KOPT-K1 (cell line): ENCODE results near the gene HS3ST4.

ENCODE experiments used
- H3K27ac ChIP-seq: fragments of 200-600 bp; sonication (generic); 2 replicates; pipeline ENCODE4 v1.5.1; 2016; ENCODE audit warnings: antibody characterized with exemption, mild to moderate bottlenecking, low read depth, low read length; ENCODE audit not compliant: poor library complexity, severe bottlenecking
- H3K36me3 ChIP-seq: fragments of 200-600 bp; sonication (generic); 2 replicates; pipeline ENCODE4 v1.5.1; 2017; ENCODE audit warnings: antibody characterized with exemption, mild to moderate bottlenecking, low read length, moderate library complexity; ENCODE audit not compliant: insufficient read depth
- H3K9me3 ChIP-seq: fragments of 200-600 bp; sonication (generic); 2 replicates; pipeline ENCODE4 v1.5.1; 2017; ENCODE audit warnings: antibody characterized with exemption, low read length, mild to moderate bottlenecking; ENCODE audit not compliant: insufficient read depth, poor library complexity, severe bottlenecking

HS3ST4 gene

DNA sequence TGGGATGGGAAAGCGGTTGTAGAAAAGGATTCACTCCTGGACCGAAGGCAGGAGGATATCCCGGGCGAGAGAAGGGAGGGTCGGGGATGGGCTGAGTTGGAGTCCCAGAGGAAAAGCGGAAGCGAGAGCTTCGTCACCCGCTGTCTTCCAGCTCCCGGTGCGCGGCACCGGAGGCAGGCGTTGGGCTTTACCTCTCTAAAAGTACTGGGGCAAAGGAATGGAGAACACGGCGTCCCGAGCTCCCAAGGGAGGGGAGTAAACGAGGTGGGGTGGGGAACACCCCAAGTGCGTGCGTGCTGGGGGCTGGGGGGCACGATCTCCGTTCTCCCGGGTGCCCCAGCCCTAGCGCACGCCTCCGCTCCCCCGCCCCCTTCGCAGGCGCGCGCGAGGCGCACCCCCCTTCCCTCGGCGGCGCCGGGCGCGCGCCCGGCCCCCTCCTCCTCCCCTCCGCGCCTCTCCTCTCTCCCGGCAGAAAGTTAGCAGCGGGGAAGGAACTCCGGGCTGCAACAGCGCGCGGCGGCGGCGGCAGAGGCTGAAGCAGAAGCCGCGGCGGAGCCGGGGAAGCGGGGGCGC, at the start of gene HS3ST4:
HS3ST4 (plus strand) TSS at position 441 of the 573 bp plus-strand sequence.
- Histone ChIP-seq H3K36me3 (no peaks in the 10 kb centered on the region), H3K27ac (no peak within 1 kb of the TSS), H3K9me3 (no peaks in the 10 kb centered on the region)

GRCh38 chr16:25643633-25644032, 48.1 kb upstream of the HS3ST4 start:
- H3K9me3 ChIP-seq: no peaks in the 10 kb centered on the region
- no peak overlapping the region for H3K27ac ChIP-seq
- H3K36me3 ChIP-seq: no peaks in the 10 kb centered on the region

GRCh38 chr16:25656639-25657038, 35.1 kb upstream of the HS3ST4 start:
- H3K27ac ChIP-seq: no peak overlapping the region
- H3K36me3 ChIP-seq: no peaks in the 10 kb centered on the region
- no peaks in the 10 kb centered on the region for H3K9me3 ChIP-seq

DNA sequence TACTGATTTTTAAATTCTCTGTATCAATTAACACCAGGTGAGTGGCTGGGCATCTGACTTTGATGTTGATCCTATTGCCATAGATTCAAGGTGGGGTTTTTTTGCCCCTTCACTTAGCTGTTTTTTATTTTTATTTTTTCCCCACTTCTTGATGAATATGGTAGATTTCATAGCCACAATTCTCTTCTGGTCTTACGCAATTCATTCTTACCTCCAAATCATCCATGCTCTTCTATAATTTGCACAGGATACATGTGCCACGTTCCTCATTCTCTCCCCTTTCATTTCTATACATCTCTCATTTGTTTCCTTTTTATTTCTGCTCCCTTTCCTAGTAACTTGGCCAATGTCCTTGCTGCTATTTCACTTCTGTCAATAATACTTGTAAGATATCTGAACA, 14.9 kb upstream of the HS3ST4 start:
- Histone ChIP-seq H3K27ac (no peak overlapping the region), H3K36me3 (no peaks in the 10 kb centered on the region), H3K9me3 (no peaks in the 10 kb centered on the region)

GRCh38 chr16:25679511-25679910, 12.2 kb upstream of the HS3ST4 start:
- Histone ChIP-seq H3K36me3 (no peaks in the 10 kb centered on the region), H3K27ac (no peak overlapping the region), H3K9me3 (no peaks in the 10 kb centered on the region)

GRCh38 chr16:25689137-25689836, 2.5 kb upstream of the HS3ST4 start:
- Histone ChIP-seq H3K27ac (no peak overlapping the region), H3K9me3 (no peaks in the 10 kb centered on the region), H3K36me3 (no peaks in the 10 kb centered on the region)

- Histone ChIP-seq H3K9me3 (no peaks in the 10 kb centered on the region), H3K27ac (no peak overlapping the region), H3K36me3 (no peaks in the 10 kb centered on the region)
Observed at GRCh38 chr16:25690552-25691143, 1.1 kb upstream of the HS3ST4 start.

- Histone ChIP-seq H3K9me3 (no peaks in the 10 kb centered on the region), H3K36me3 (no peaks in the 10 kb centered on the region), H3K27ac (no peak overlapping the region)
Observed at GRCh38 chr16:25692351-25692741, 587 bp downstream of the HS3ST4 start.

DNA sequence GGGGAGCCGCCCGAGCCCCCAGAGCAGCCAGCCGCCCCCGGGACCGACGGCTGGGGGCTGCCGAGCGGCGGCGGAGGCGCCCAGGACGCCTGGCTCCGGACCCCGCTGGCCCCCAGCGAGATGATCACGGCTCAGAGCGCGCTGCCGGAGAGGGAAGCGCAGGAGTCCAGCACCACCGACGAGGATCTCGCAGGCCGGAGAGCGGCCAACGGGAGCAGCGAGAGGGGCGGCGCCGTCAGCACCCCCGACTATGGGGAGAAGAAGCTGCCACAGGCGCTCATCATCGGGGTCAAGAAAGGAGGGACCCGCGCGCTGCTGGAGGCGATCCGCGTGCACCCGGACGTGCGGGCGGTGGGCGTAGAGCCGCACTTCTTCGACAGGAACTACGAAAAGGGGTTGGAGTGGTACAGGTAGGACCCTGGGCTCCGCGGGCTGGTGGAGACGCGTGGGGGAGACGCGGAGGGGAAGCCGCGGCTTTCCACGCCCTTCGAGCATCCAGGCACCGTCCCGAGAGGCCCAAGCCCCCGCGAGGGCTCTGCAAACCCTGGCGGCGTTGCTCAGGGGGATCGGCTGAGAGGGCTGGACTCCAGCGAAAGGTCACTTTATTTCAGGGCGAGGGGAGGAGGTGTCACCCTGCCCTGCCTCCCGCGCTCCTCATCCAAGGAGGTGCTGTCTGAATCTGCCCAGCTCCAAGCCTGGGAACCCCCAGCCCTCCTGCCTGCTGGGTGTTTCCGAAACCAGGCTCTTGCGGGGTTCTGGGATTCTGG, 1.2 kb downstream of the HS3ST4 start:
- Histone ChIP-seq H3K9me3 (no peaks in the 10 kb centered on the region), H3K27ac (no peak overlapping the region), H3K36me3 (no peaks in the 10 kb centered on the region)

- H3K36me3 ChIP-seq: no peaks in the 10 kb centered on the region
- no peak overlapping the region for H3K27ac ChIP-seq
- no peaks in the 10 kb centered on the region for H3K9me3 ChIP-seq
Observed at GRCh38 chr16:25693631-25694030, 1.9 kb downstream of the HS3ST4 start.

DNA sequence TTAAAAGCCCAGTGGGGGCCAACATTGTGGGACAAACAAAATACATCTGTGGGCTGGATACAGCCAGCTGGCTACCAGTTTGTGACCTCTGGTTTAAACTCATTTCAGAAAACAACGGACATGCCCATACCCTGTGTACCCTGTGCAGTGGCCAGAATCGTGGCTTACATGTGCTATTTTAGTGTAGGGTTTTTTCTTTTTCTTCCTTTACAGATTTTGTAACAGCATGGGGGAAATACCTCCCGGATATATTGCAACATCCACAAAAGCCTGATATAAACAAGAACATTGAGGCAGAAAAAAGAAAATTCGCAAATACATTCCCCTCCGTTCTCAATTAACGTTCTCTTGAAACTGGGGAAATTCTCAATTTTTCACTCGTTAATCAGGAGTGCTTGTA, 7.3 kb downstream of the HS3ST4 start:
- Histone ChIP-seq H3K36me3 (no peaks in the 10 kb centered on the region), H3K9me3 (no peaks in the 10 kb centered on the region), H3K27ac (no peak overlapping the region)

- Histone ChIP-seq H3K9me3 (no peaks in the 10 kb centered on the region), H3K36me3 (no peaks in the 10 kb centered on the region), H3K27ac (no peak overlapping the region)
Observed at GRCh38 chr16:25700547-25700946, 8.8 kb downstream of the HS3ST4 start.

DNA sequence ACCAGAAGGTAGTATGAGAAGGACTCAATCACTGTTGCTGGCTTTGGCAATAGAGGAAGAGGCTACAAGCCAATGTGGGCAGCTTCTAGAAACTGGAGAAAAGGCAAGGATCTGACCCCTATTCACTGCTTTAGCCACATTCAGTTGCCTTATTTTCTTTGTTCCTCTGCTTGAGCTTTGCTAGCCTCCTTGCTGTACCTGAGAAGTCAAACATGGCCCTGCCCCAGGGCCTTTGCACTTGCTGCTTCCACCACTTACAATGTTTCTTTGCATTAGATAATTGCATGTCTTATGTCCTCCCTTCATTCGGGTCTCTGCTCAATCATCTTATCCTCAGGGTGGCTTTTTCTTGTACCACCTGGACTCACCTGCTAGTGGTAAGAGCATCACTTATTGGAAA, 15.8 kb downstream of the HS3ST4 start:
- Histone ChIP-seq H3K9me3 (no peaks in the 10 kb centered on the region), H3K27ac (no peak overlapping the region), H3K36me3 (no peaks in the 10 kb centered on the region)

DNA sequence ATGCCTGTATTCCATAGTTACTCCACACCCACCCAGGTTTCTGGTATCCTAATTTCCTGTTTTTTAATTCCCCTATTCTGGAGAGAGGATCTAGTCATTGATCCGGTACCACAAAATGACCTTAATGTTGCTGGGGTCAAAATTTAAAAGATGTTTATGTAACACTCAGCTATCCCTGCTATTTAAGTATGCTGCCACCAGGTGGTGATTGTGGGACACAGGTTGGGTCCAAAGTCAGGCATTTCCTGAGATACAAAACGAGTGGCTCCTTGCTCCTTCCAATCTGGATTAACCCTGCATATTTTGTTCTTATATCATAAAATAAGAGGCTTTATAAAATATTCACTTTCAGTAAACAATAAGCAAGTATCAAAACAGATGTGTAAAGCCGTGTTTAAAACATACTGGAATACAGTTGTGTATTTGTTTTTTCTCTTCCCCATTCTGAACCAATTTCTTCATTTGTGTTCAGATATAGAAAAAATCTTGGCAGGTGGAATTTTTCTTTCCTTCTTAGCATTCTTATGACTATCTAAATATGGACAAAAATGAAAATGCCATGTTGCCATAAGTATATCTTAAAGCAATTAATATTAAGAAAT, 16.3 kb downstream of the HS3ST4 start:
- H3K27ac ChIP-seq: no peak overlapping the region
- no peaks in the 10 kb centered on the region for H3K36me3 ChIP-seq
- no peaks in the 10 kb centered on the region for H3K9me3 ChIP-seq

DNA sequence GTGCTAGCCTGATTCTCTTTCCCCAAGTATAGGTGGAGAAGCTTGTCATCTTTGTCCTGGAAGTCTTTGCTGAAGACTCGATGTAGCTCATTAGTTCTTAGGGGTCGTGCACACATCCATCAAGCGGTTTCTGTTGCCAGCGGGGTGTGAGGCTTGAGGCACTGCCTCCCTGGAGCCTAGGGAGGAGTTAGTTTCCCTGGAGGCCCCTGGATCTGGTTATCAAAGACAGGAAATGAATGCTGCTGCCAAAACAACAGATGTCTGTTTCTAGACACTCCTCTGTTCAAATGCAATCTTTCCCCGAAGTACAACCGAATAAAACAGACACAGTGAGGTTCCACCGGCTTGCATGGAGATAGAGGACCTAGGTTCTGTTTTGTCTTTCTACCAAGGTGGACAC, 17.5 kb downstream of the HS3ST4 start:
- H3K9me3 ChIP-seq: no peaks in the 10 kb centered on the region
- H3K36me3 ChIP-seq: no peaks in the 10 kb centered on the region
- no peak overlapping the region for H3K27ac ChIP-seq
